ENCODE data around the gene DENND4C.
"Not testable (repeated sequence)": the region's sequence is repeated elsewhere in the genome, so short reads cannot be mapped to it uniquely, and the experiment has no call there.

Gene DENND4C

GRCh38 chr9:19378164-19378563 lies 147.7 kb downstream of the DENND4C start:
- DNase-seq: no peak

GRCh38 chr9:19378647-19379046 lies 148.2 kb downstream of the DENND4C start:
- DNase-seq: peak; percentile 38

- DNase-seq: no peak
Measured at GRCh38 chr9:19379283-19379682, 148.8 kb downstream of the DENND4C start.

- no peak for DNase-seq
Measured at GRCh38 chr9:19379697-19380046, 149.2 kb downstream of the DENND4C start.

- DNase-seq: no peak
Measured at GRCh38 chr9:19380826-19381075, 150.3 kb downstream of the DENND4C start.

GRCh38 chr9:19381656-19382055 lies 151.2 kb downstream of the DENND4C start:
- no peak for DNase-seq

- DNase-seq: not testable (repeated sequence)
Measured at GRCh38 chr9:19385212-19385611, 154.7 kb downstream of the DENND4C start.

GRCh38 chr9:19385786-19386501 lies 155.5 kb downstream of the DENND4C start:
- DNase-seq: no peak

- no peak for DNase-seq
Measured at GRCh38 chr9:19386502-19387044, 156.1 kb downstream of the DENND4C start.

- no peak for DNase-seq
Measured at GRCh38 chr9:19387317-19387716, 156.8 kb downstream of the DENND4C start.

- DNase-seq: not testable (repeated sequence)
Measured at GRCh38 chr9:19389539-19389938, 159.0 kb downstream of the DENND4C start.

- no peak for DNase-seq
Measured at GRCh38 chr9:19397845-19398244, 167.4 kb downstream of the DENND4C start.

GRCh38 chr9:19403231-19403630 lies 172.7 kb downstream of the DENND4C start:
- DNase-seq: not testable (repeated sequence)

GRCh38 chr9:19404283-19405075 lies 174.0 kb downstream of the DENND4C start:
- no peak for DNase-seq

- no peak for DNase-seq
Measured at GRCh38 chr9:19405771-19406170, 175.3 kb downstream of the DENND4C start.

- no peak for DNase-seq
Measured at GRCh38 chr9:19408316-19408692, 177.8 kb downstream of the DENND4C start.

GRCh38 chr9:19408693-19409400 lies 178.4 kb downstream of the DENND4C start, which contains the start of gene ACER2:
Gene ACER2 (plus strand): TSS chr9:19409009. CDS start chr9:19409085, 76 bp downstream.
- peak; percentile 98 for DNase-seq

GRCh38 chr9:19409401-19410194 lies 179.1 kb downstream of the DENND4C start:
- peak; percentile 34 for DNase-seq

- DNase-seq: no peak
Measured at GRCh38 chr9:19410195-19410503, 179.7 kb downstream of the DENND4C start.

GRCh38 chr9:19410594-19410993 lies 180.1 kb downstream of the DENND4C start:
- no peak for DNase-seq

- no peak for DNase-seq
Measured at GRCh38 chr9:19411316-19411715, 180.8 kb downstream of the DENND4C start.

GRCh38 chr9:19413456-19413855 lies 183.0 kb downstream of the DENND4C start:
- not testable (repeated sequence) for DNase-seq

GRCh38 chr9:19416143-19416542 lies 185.7 kb downstream of the DENND4C start:
- no peak for DNase-seq
